Endothelial cell of hepatic sinusoid (primary cell): ENCODE measurements around the gene QSER1.

Experiments used
- in situ Hi-C: cut with HindIII; loops from 2 replicates; pipeline ENCODE4 v1.10.0; 2017; ENCODE audit warnings: low sequenced_read_pairs

QSER1 gene

GRCh38 chr11:32890843-32891656 lies 1.6 kb upstream of the QSER1 start:
- in situ Hi-C loops, result no loop called here

DNA sequence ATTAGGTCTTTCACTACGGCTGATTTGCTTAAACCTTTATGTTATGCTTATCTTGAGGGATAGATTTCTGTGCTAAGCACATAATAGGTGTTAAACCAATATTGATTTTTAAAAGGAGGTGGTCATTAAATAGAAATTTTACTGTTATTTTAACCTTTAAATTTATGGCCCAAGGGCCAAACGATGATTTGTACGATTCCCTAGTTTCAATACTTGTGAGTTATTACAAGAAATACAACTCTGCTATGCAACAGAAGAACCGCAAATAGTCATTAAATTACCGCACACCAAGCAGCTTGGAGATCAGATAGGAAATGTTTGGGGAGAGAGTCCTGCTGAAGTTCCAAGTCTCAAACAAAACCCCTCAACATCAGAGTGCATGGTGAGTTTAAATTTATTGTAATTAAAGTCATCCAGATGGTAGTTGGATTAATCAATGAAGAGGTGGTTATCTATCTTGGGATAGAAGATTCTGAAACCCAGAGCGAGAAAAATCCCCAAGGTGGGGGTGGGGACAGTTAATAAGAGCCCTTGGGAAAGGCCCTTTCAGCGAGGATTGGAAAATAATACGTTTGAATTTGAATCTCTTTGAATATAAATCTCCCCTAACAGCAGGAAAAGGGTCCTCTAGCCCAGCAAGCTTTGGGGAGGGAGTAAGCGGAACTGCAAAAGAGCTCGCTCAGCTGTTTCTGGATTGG lies 805 bp upstream of the QSER1 start:
- in situ Hi-C loops, result no loop called here

DNA sequence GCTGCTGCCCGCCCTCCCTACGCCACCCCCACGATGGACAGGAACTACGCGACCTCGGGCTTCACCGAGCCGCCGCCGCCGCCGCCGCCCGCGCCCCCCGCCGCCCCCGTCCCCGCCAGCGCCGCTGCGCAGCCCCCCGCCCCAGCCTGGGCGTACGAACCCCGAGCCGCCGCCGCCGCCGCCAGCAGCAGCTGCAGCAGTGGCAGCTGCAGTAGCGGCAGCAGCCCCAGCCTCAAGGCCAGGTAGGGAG lies 407 bp downstream of the QSER1 start:
- in situ Hi-C loops, result no loop called here

- in situ Hi-C loops, result no loop called here
These were observed 935 bp downstream of the QSER1 start for GRCh38 chr11:32893343-32894148.

GRCh38 chr11:32894149-32894827 lies 1.7 kb downstream of the QSER1 start:
- in situ Hi-C loops, result no loop called here

DNA sequence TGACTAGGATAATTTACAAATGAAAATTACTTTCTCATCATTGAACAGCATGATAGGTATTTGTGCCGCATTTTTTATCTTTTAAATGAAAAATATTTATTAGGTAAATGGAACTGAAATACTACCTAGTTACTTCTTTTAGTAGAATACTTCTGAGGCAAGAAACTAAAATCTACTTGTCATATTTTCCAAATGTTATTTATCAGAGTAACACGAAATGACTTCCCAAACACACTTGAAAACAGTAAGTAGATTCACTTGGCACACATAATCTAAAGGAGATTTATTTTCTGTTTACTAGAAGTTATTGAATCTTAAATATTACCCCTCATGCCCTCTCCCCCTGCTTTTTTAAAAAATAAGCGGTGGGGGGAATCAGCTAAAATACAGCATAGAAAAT lies 2.3 kb downstream of the QSER1 start:
- in situ Hi-C loops, result no loop called here

GRCh38 chr11:32895471-32895870 lies 2.9 kb downstream of the QSER1 start:
- in situ Hi-C loops, result no loop called here

DNA sequence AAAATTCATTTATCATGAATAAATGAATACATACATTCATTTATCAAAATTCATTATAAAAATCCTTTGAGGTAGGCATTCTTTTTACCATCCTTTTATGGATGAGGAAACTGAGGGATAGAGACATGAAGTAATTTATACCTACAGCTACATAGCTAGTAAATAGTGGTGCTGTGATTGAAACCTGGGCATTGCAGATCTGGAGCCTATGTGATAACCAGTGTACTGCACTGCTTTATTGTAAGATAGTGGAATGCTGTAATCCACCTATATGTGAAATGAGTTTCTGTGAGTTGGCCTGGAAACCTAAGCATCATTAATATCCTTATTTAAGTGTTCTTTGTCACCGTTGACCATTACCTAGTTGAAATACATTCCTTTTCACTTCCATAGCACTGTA lies 4.5 kb downstream of the QSER1 start:
- in situ Hi-C loops, result no loop called here

DNA sequence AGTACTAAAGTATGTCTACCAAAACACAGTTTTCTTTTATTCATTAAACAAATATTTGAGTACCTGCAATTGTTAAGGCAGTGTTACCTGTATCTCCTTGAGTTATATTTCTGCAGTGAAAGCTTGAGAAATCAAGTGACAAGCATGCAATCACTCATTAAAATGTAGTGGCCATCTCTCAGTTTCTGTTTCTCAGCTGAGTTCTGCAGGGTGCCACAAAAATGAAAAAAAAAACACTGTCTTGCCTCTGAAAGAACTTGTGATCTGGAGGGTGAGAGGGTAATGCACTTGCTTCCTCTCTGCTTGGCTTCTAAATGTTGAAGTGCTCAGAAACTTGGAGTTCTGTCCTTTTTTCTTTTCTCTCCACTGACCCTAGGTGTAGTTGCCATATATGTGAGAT lies 6.8 kb downstream of the QSER1 start:
- in situ Hi-C loops, result no loop called here

DNA sequence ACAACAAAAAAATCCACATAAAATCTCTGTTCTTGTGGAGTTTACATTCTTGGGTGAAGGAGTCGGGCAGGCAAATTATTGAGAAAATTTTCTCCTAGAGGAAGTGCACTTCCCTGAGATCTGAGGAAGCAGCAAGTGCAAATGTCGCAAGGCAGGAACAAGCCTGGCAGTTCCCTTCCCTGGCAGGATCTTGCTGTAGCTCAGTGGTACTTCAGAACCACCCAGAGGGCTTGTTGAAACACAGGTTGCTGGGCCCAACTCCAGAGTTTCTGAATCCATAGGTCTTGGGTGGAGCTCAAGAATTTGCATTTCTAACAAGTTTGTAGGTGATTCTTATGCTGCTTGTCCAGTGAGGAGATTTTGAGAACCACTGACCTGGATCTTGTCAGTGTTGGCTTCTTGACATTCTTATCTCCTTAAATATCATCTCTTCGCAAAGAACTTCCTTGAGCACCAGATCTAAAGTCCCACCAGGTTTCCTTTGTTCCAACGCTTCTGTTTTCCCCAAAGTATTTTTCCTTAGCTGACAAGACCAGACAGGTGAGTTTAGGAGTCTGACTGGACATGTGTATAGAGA lies 9.6 kb downstream of the QSER1 start:
- in situ Hi-C loops, result no loop called here

- in situ Hi-C loops, result no loop called here
These were observed 12.5 kb downstream of the QSER1 start for GRCh38 chr11:32905028-32905667.

GRCh38 chr11:32908619-32909018 lies 16.0 kb downstream of the QSER1 start:
- in situ Hi-C loops, result no loop called here

DNA sequence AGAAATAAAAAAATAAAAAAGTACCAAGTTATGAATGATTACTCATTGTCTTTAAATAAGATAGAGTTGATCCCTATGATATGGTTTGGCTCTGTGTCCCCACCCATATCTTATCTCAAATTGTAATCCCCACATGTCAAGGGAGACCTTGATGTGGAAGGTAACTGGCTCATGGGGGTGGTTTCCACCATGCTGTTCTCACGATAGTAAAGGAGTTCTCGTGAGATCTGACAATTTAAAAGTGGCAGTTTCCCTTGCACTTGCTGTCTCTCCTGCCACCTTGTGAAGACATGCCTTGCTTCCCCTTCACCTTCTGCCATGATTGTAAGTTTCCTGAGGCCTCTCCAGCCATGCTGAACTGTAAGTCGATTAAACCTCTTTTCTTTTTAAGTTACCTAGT lies 18.8 kb downstream of the QSER1 start:
- in situ Hi-C loops, result no loop called here

DNA sequence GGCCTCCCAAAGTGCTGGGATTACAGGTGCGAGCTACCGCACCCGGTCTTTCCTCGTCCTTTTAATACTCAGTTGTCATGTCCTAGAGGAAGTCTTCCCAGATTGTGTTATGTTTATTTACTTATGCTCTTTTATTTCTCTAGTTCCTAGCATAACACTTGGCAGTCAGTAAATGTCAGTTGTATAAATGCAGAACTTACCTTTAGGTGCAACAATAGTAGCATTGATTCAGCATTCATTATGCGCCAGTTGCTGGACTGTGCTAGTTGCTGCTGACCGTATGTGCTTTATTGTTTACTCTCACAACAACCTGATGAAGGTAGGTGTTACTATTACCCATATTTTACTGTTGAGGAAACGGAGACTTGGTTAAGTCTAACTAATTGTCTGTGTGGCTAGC lies 20.8 kb downstream of the QSER1 start:
- in situ Hi-C loops, result no loop called here

DNA sequence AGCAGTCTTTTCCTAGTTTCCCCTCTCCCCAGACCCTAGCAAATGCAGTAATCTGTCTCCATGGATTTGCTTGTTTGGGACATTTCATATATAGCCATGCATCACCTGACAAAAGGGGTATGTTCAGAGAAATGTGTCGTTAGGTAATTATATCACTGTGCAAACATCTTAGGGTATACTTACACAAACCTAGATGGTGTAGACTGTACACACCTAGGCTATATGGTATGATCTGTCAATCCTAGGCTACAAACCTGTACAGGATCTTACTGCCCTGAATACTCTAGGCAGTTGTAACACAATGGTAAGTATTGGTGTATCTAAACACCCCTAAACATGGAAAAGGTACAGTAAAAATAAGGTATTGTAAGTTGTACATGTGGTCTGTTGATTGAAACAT lies 23.8 kb downstream of the QSER1 start:
- in situ Hi-C loops, result no loop called here

DNA sequence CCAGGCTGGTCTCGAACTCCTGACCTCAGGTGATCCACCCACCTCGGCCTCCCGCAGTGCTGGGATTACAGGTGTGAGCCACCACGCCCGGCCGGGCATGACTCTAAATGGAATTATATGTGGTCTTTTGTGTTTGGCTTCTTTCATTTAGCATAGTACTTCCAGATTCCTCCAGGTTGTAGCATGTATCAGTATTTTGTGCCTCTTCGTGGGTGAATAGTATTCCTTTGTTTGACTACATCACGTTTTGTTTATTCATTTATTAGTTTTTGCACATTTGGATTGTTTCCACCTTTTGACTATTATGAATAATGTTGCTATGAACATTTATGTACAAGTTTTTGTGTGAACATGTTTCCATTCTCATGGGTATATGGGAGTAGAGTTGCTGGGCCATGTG lies 24.4 kb downstream of the QSER1 start:
- in situ Hi-C loops, result no loop called here

GRCh38 chr11:32918427-32918826 lies 25.8 kb downstream of the QSER1 start:
- in situ Hi-C loops, result no loop called here

GRCh38 chr11:32919338-32919737 lies 26.7 kb downstream of the QSER1 start:
- in situ Hi-C loops, result no loop called here

DNA sequence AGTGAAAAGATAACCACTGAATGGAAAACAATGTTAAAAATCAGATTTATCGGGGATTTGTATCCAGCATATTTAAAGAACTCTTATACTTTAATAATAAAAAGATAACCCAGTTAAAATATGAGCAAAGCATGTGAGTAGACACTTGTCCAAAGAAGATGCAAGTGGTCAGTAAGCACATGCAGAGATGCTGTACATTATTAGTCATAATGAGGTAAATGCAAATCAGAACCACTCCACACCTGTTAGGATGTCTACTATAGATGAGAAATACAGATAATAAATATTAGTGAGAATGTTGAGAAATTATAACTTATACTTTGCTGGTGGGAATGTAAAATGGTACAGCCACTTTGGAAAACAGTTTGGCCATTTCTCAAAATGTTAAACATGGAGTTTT lies 28.0 kb downstream of the QSER1 start:
- in situ Hi-C loops, result no loop called here

GRCh38 chr11:32921204-32921603 lies 28.6 kb downstream of the QSER1 start:
- in situ Hi-C loops, result no loop called here

GRCh38 chr11:32931606-32932005 lies 39.0 kb downstream of the QSER1 start:
- in situ Hi-C loops, result no loop called here
